Measurements from ENCODE around the gene THSD7B. TPM values are rescaled to one million over a fixed set of nuclear protein-coding genes. Genes with fewer than 3 reads are reported as not detected.

Gene THSD7B
- total and polyA plus RNA-seq, 2 of the 13 experiments (the other 11 are each of a cell fraction or from before 2014, with no cell fraction given): 0.02 TPM; not detected in 1

GRCh38 chr2:136905779-136906178 lies 140.4 kb downstream of the THSD7B start:
- no TSS peak for BruUV-seq (replicated peaks)
- Histone ChIP-seq H3K4me1 (ENCODE audit: insufficient read depth, low read length) (no peaks in the 10 kb centered on the region), H3K36me3 (replicated peaks in 1 of 2; ENCODE audit: control insufficient read depth in 1 of 2, insufficient read depth in 2 of 2, low read length in 2 of 2) (no peaks in the 10 kb centered on the region), H3K4me2 (ENCODE audit: low read depth, low read length) (no peak overlapping the region), H3K9me3 (ENCODE audit: low read length) (no peaks in the 10 kb centered on the region), H3K27me3 (ENCODE audit: control insufficient read depth in 1 of 2, insufficient read depth in 2 of 2, low read length in 2 of 2) (no peaks in the 10 kb centered on the region), H3K4me3 (replicated peaks in 1 of 3; ENCODE audit: insufficient read depth in 1 of 3, low read depth in 2 of 3, low read length in 3 of 3) (no peak overlapping the region), H3K9ac (ENCODE audit: insufficient read depth, low read depth, low read length) (no peak overlapping the region), H4K20me1 (ENCODE audit: insufficient read depth, low read length) (no peaks in the 10 kb centered on the region), H2AFZ (ENCODE audit: low read length) (no peak overlapping the region), H3K27ac (ENCODE audit: extremely low read length, insufficient read depth, low read length) (no peak overlapping the region), H3K79me2 (ENCODE audit: insufficient read depth, low read length) (no peaks in the 10 kb centered on the region)
- ChIA-PET CTCF (ENCODE audit: low intra/inter-chr PET ratio, low total read pairs) (no interaction called here), POLR2A (no interaction called here)
- no peak for DNase-seq (ENCODE audit: low spot score)
- intact Hi-C loops (cut with micrococcal nuclease; ENCODE audit: unreplicated experiment) (no loop called here), in situ Hi-C loops (cut with HindIII; ENCODE audit: extremely low pct_ligation_motif_present, low pct_unique_long_range_greater_than_20kb) (no loop called here)
- ATAC-seq: no peak
- 0% methylated on average over 2 of the region's 2 CpGs for WGBS (ENCODE audit: low lambda C conversion rate)
- no peak for TF ChIP-seq GRHL1 (CRISPR knock-in tag; conservative IDR thresholded peaks at IDR 0.05)
- TF ChIP-seq, protein P1, sequence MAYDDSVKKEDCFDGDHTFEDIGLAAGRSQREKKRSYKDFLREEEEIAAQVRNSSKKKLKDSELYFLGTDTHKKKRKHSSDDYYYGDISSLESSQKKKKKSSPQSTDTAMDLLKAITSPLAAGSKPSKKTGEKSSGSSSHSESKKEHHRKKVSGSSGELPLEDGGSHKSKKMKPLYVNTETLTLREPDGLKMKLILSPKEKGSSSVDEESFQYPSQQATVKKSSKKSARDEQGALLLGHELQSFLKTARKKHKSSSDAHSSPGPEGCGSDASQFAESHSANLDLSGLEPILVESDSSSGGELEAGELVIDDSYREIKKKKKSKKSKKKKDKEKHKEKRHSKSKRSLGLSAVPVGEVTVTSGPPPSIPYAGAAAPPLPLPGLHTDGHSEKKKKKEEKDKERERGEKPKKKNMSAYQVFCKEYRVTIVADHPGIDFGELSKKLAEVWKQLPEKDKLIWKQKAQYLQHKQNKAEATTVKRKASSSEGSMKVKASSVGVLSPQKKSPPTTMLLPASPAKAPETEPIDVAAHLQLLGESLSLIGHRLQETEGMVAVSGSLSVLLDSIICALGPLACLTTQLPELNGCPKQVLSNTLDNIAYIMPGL (CRISPR knock-in tag; IDR thresholded peaks at IDR 0.05; ENCODE audit: borderline replicate concordance in 1 of 2, low read depth in 1 of 2): no peak
- no peak for TF ChIP-seq MLXIP (CRISPR knock-in tag; IDR thresholded peaks at IDR 0.05; ENCODE audit: borderline replicate concordance)
- no peak for TF ChIP-seq ZNF264 (CRISPR knock-in tag; IDR thresholded peaks at IDR 0.05)
- no peak for TF ChIP-seq RAD51 (IDR thresholded peaks at IDR 0.05; ENCODE audit: borderline replicate concordance)
- no peak for TF ChIP-seq CERS6 (CRISPR knock-in tag; IDR thresholded peaks at IDR 0.05)
- TF ChIP-seq GZF1 (CRISPR knock-in tag; IDR thresholded peaks at IDR 0.05): no peak
- no peak for TF ChIP-seq BCL6 (CRISPR knock-in tag; IDR thresholded peaks at IDR 0.05)
- TF ChIP-seq HCFC1 (IDR thresholded peaks at IDR 0.05; ENCODE audit: low read depth, low read length): no peak
- no peak for TF ChIP-seq ZNF101 (CRISPR knock-in tag; IDR thresholded peaks at IDR 0.05; ENCODE audit: borderline replicate concordance, low read depth)
- FAIRE-seq: no peak

Measured in HepG2 (cell line).